ENCODE results near the gene DDB1. TPM values are rescaled to one million over a fixed set of nuclear protein-coding genes. Genes with fewer than 3 reads are reported as not detected.

DDB1 gene
- total and polyA plus RNA-seq, 12 donors, result 165 to 885 (median 592) TPM

GRCh38 chr11:61336171-61336935, 3.4 kb upstream of the DDB1 start:
- intact Hi-C loops (cut with DNase I), result loop anchor here (2.0 kb wide), 1 partner anchor 48 kb away; no protein-coding TSS in a partner anchor
- WGBS, 4 donors, result 28 to 34% (median 29%) methylated on average over 8 of the region's 8 CpGs
- peaks cover 32 to 42% of the 10 kb centered on the region in 2 donors for H3K4me1 ChIP-seq (replicated peaks in 1 of 2)
- H3K4me3 ChIP-seq, result no peak overlapping the region
- DNase-seq, result peak; percentile 76 to 91 (median 86)
- no peak for TF ChIP-seq POLR2A (IDR thresholded peaks at IDR 0.05)
- TF ChIP-seq, protein P1, sequence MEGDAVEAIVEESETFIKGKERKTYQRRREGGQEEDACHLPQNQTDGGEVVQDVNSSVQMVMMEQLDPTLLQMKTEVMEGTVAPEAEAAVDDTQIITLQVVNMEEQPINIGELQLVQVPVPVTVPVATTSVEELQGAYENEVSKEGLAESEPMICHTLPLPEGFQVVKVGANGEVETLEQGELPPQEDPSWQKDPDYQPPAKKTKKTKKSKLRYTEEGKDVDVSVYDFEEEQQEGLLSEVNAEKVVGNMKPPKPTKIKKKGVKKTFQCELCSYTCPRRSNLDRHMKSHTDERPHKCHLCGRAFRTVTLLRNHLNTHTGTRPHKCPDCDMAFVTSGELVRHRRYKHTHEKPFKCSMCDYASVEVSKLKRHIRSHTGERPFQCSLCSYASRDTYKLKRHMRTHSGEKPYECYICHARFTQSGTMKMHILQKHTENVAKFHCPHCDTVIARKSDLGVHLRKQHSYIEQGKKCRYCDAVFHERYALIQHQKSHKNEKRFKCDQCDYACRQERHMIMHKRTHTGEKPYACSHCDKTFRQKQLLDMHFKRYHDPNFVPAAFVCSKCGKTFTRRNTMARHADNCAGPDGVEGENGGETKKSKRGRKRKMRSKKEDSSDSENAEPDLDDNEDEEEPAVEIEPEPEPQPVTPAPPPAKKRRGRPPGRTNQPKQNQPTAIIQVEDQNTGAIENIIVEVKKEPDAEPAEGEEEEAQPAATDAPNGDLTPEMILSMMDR (IDR thresholded peaks at IDR 0.05), result peak; percentile 97 to 99 (median 99)
- peak overlapping the region; percentile 82 to 98 (median 92) for H3K27ac ChIP-seq
- no peaks in the 10 kb centered on the region for H3K9me3 ChIP-seq (replicated peaks in 1 of 3)
- H3K27me3 ChIP-seq, result no peaks in the 10 kb centered on the region
- H3K36me3 ChIP-seq (replicated peaks in 1 of 2), result peaks cover 0 to 14% of the 10 kb centered on the region in 2 donors

DNA sequence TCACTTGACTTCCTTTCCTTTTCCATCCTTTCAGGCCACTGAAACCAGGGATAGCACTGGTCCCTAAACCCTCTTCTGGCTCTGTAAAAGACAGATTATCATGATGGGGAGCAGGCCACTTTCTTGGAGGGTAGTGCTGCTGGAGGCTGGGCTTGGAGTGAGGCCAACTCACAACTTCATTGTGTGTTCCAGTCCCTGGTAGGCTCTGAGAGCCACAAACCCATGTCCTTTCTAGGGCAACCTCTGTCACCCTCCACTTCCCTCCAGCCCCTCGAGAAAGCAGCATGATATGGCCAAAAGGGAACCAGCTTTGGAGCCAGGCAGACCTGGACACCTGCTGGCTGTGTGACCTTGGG, 2.4 kb upstream of the DDB1 start:
- Histone ChIP-seq H3K4me1 (replicated peaks in 1 of 2) (peaks cover 42 to 53% of the 10 kb centered on the region in 2 donors), H3K27ac (peak overlapping the region; percentile 82 to 98 (median 92)), H3K9me3 (replicated peaks in 1 of 3) (no peaks in the 10 kb centered on the region), H3K27me3 (no peaks in the 10 kb centered on the region), H3K36me3 (replicated peaks in 1 of 2) (peaks cover 0 to 14% of the 10 kb centered on the region in 2 donors), H3K4me3 (no peak overlapping the region)
- intact Hi-C loops (cut with DNase I), result no loop called here
- DNase-seq, result peak in 2 of 7 donors; percentile 46 to 55
- WGBS, 4 donors, result 38 to 67% (median 56%) methylated on average over 1 of the region's 1 CpG
- TF ChIP-seq, protein P1 (IDR thresholded peaks at IDR 0.05), result no peak
- TF ChIP-seq POLR2A (IDR thresholded peaks at IDR 0.05), result no peak

DNA sequence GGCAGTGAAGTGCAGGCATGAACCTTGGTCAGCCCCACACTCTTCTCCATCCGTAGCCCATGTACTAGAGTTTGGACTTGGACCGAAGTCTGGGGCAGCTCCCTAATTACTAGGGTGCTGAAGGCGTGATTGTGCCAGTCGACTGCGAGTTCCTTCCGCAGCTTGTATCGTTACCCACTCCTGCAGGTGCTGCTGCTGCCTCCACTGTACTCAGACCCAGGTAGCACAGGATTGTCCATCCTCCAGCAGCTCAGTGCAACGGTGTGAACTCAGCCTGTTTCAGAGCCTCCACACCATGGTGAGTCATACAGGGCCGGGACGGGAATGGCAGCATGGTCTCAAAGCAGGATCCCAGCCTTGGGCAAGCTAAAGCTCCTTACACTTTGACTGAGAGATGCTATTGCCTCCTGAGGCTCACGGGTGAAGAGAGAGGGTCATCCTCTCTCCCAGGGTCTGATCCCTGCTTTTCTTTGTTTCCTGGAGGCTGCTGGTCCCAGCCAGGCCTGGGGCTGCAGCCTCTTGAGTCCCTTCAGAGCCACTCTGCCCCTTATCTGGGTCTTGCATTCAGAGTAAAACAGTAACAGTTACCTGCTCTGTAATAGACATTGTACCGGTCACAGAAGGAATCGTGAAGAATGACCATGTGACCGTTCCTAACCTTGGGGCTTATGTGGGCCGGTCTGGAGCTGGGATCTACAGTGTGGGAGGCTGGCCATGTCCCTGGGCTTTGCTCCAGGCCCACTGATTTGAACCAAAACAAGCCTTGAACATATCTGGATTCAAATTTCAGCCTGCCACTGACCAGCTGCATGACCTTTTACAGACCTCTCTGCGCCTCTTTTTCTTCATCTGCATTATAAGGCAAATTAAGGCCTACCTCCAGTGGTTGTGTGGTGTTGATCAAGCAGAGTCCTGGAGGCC, 1.8 kb upstream of the DDB1 start:
- H3K4me3 ChIP-seq, result no peak overlapping the region
- DNase-seq, result peak in 6 of 7 donors; percentile 76 to 92 (median 88)
- H3K4me1 ChIP-seq (replicated peaks in 1 of 2), result peaks cover 46 to 58% of the 10 kb centered on the region in 2 donors
- peaks cover 0 to 17% of the 10 kb centered on the region in 2 donors for H3K36me3 ChIP-seq (replicated peaks in 1 of 2)
- WGBS, 4 donors, result 56 to 67% (median 60%) methylated on average over 10 to 16 of the region's 16 CpGs
- intact Hi-C loops (cut with DNase I), result no loop called here
- TF ChIP-seq, protein P1 (IDR thresholded peaks at IDR 0.05), result no peak
- TF ChIP-seq POLR2A (IDR thresholded peaks at IDR 0.05), result peak in 1 of 2 donors; percentile 58
- H3K9me3 ChIP-seq (replicated peaks in 1 of 3), result no peaks in the 10 kb centered on the region
- peak overlapping the region; percentile 82 to 98 (median 92) for H3K27ac ChIP-seq
- no peaks in the 10 kb centered on the region for H3K27me3 ChIP-seq

All from adrenal gland (tissue), 12 donors.